Measurements from ENCODE around the gene TBCD. TPM values are rescaled to one million over a fixed set of nuclear protein-coding genes. Genes with fewer than 3 reads are reported as not detected.

The TBCD gene
- polyA plus RNA-seq, 2 of the 4 experiments (the other 2 are of a cell fraction): 33.5 to 49.1 TPM

- Histone ChIP-seq H3K4me3 (no peak overlapping the region), H3K4me1 (no peaks in the 10 kb centered on the region), H3K9me3 (no peaks in the 10 kb centered on the region), H3K4me2 (no peak overlapping the region), H3K27ac (no peak overlapping the region)
- ATAC-seq (no peak), DNase-seq (ENCODE audit: low read depth in 1 of 2, low spot score in 1 of 2) (no peak), FAIRE-seq (no peak)
- POLR2A ChIA-PET: no interaction called here
- WGBS (ENCODE audit: missing lambda C conversion rate): 96% methylated on average over 15 of the region's 15 CpGs
- TF ChIP-seq HOXA7 (CRISPR knock-in tag; IDR thresholded peaks at IDR 0.05) (no peak), GATA3 (IDR thresholded peaks at IDR 0.05; ENCODE audit: borderline replicate concordance) (no peak), HDAC2 (IDR thresholded peaks at IDR 0.05) (no peak), POLR2AphosphoS2 (conservative IDR thresholded peaks at IDR 0.05; ENCODE audit: low read length) (no peak), ELK1 (IDR thresholded peaks at IDR 0.05; ENCODE audit: low read depth, low read length) (no peak), E2F6 (IDR thresholded peaks at IDR 0.05; ENCODE audit: borderline replicate concordance, low read depth) (no peak), RARB (CRISPR knock-in tag; IDR thresholded peaks at IDR 0.05) (no peak), CBX8 (IDR thresholded peaks at IDR 0.05) (no peak), EHF (CRISPR knock-in tag; IDR thresholded peaks at IDR 0.05) (no peak), RFX5 (IDR thresholded peaks at IDR 0.05) (no peak), TFCP2L1 (CRISPR knock-in tag; IDR thresholded peaks at IDR 0.05) (no peak), JUN (IDR thresholded peaks at IDR 0.05) (no peak), BHLHE40 (IDR thresholded peaks at IDR 0.05; ENCODE audit: low read depth, low read length) (no peak), TP53 (CRISPR knock-in tag; IDR thresholded peaks at IDR 0.05) (no peak), KDM5A (IDR thresholded peaks at IDR 0.05) (no peak), ZC3H11A (IDR thresholded peaks at IDR 0.05) (no peak), MAFK (IDR thresholded peaks at IDR 0.05; ENCODE audit: partially characterized antibody) (no peak)
- CTCF ChIA-PET: interaction anchor here (1.2 to 1.5 kb wide), 3 partner anchors 9 to 152 kb away, joined by 3 to 5 read pairs (median 3); no protein-coding TSS in a partner anchor
Measured at GRCh38 chr17:82933911-82934310, 182.0 kb downstream of the TBCD start.

- Histone ChIP-seq H3K9me3 (no peaks in the 10 kb centered on the region), H3K27ac (no peak overlapping the region), H3K4me2 (no peak overlapping the region), H3K4me3 (no peak overlapping the region), H3K4me1 (no peaks in the 10 kb centered on the region)
- ATAC-seq (no peak), FAIRE-seq (no peak), DNase-seq (ENCODE audit: low read depth in 1 of 2, low spot score in 1 of 2) (no peak)
- TF ChIP-seq EHF (CRISPR knock-in tag; IDR thresholded peaks at IDR 0.05): no peak
- TF ChIP-seq, protein P1, sequence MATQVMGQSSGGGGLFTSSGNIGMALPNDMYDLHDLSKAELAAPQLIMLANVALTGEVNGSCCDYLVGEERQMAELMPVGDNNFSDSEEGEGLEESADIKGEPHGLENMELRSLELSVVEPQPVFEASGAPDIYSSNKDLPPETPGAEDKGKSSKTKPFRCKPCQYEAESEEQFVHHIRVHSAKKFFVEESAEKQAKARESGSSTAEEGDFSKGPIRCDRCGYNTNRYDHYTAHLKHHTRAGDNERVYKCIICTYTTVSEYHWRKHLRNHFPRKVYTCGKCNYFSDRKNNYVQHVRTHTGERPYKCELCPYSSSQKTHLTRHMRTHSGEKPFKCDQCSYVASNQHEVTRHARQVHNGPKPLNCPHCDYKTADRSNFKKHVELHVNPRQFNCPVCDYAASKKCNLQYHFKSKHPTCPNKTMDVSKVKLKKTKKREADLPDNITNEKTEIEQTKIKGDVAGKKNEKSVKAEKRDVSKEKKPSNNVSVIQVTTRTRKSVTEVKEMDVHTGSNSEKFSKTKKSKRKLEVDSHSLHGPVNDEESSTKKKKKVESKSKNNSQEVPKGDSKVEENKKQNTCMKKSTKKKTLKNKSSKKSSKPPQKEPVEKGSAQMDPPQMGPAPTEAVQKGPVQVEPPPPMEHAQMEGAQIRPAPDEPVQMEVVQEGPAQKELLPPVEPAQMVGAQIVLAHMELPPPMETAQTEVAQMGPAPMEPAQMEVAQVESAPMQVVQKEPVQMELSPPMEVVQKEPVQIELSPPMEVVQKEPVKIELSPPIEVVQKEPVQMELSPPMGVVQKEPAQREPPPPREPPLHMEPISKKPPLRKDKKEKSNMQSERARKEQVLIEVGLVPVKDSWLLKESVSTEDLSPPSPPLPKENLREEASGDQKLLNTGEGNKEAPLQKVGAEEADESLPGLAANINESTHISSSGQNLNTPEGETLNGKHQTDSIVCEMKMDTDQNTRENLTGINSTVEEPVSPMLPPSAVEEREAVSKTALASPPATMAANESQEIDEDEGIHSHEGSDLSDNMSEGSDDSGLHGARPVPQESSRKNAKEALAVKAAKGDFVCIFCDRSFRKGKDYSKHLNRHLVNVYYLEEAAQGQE (IDR thresholded peaks at IDR 0.05): no peak
- TF ChIP-seq ESRRA (IDR thresholded peaks at IDR 0.05; ENCODE audit: borderline replicate concordance, low read length): no peak
- TF ChIP-seq KDM1A (IDR thresholded peaks at IDR 0.05; ENCODE audit: low read depth): no peak
- TF ChIP-seq SREBF2 (IDR thresholded peaks at IDR 0.05): no peak
- no peak for TF ChIP-seq ELK1 (IDR thresholded peaks at IDR 0.05; ENCODE audit: low read depth, low read length)
- no peak for TF ChIP-seq NPAS2 (CRISPR knock-in tag; IDR thresholded peaks at IDR 0.05; ENCODE audit: borderline replicate concordance)
- no peak for TF ChIP-seq EP300 (IDR thresholded peaks at IDR 0.05)
- no peak for TF ChIP-seq JUNB (IDR thresholded peaks at IDR 0.05)
- TF ChIP-seq CEBPB (IDR thresholded peaks at IDR 0.05): no peak
- TF ChIP-seq MYC (IDR thresholded peaks at IDR 0.05; ENCODE audit: borderline replicate concordance, low read length): no peak
- POLR2A ChIA-PET: no interaction called here
- WGBS (ENCODE audit: missing lambda C conversion rate): 95% methylated on average over 27 of the region's 27 CpGs
- CTCF ChIA-PET: interaction anchor here (1.2 kb wide), 1 partner anchor 20 kb away, joined by 3 read pairs; no protein-coding TSS in a partner anchor
Measured at GRCh38 chr17:82935966-82936767, 184.3 kb downstream of the TBCD start.
